ENCODE results near the gene PLEKHN1.
"Not testable (repeated sequence)": the region's sequence is repeated elsewhere in the genome, so short reads cannot be mapped to it uniquely, and the experiment has no call there.

The PLEKHN1 gene

DNA sequence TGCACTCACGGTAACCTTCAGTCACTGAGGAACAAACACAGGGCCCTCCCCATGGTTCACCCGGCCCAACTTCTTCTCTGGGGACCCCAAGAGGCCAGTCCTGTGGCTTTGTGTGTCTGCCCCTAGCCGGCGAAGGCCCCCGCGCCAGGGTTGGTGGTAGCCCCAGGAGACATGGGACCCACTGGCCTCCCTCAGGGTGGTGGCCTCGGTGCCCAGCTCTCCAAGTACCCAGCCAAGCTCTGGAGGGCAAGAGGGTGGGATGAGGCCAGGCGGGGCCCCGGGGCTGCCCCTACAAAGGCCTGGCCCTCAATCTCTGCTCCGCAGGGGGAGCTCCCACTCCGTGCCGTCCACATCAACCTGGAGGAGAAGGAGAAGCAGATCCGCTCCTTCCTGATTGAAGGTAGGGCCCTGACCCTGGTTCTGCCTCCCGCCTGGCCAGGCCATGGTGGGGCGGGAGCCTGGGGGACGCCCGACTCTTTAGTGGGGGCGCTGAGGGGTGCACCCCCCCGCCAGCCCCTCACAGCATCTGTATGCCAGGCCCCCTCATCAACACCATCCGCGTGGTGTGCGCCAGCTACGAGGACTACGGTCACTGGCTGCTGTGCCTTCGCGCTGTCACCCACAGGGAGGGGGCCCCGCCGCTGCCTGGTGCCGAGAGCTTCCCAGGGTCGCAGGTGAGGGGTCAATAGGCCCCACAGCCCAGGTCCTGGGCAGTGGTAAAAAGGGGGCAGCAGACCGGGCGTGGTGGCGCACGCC lies 5.6 kb downstream of the PLEKHN1 start:
- Mint-ChIP-seq H3K27ac (no peak overlapping the region), H3K27me3 (peaks cover 82% of the 10 kb centered on the region), H3K4me3 (no peak overlapping the region), H3K4me1 (peaks cover 14% of the 10 kb centered on the region), H3K9me3 (no peaks in the 10 kb centered on the region)
- no peak for ATAC-seq
- no peak for DNase-seq

- Mint-ChIP-seq H3K27ac (no peak overlapping the region), H3K27me3 (peaks cover 82% of the 10 kb centered on the region)
Observed at GRCh38 chr1:972726-973458, 6.6 kb downstream of the PLEKHN1 start.

DNA sequence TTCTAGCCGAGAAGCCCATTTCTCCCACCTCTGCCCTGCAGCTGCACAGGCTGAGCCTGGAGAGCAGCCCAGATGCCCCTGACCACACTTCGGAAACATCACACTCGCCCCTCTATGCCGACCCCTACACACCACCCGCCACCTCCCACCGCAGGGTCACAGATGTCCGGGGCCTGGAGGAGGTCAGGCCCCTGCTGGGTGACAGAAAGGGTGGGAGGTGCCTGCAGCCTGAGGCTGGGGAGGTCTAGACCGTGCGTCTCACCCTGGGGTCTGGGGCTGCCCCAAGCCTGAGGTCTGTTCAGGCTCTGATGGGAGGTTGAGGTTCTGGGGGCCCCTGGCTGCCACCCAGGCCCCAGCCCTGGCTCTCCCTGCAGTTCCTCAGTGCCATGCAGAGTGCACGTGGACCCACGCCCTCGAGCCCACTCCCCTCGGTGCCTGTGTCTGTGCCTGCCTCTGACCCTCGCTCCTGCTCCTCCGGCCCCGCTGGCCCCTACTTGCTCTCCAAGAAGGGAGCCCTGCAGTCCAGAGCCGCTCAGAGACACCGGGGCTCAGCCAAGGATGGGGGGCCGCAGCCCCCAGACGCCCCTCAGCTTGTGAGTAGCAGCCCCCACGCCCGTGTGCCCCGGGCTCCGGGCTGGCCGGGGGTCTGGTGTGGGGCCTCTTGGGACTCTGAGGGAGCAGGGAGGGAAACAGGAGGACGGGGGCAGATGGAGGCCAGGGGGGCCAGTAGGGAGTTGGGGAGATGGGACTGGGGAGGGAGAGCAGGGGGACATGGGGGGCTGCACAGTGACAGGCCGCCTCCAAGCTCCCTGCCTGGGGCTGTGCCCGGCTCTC lies 7.4 kb downstream of the PLEKHN1 start:
- ATAC-seq (no peak), DNase-seq (no peak)
- Mint-ChIP-seq H3K4me1 (peaks cover 13% of the 10 kb centered on the region), H3K27ac (no peak overlapping the region), H3K27me3 (peaks cover 82% of the 10 kb centered on the region), H3K9me3 (peaks cover 0 to 7% of the 10 kb centered on the region in 2 donors), H3K4me3 (no peak overlapping the region)

More at GRCh38 chr1:972726-973458, 6.6 kb downstream of the PLEKHN1 start:
- no peak for DNase-seq
- H3K4me1 Mint-ChIP-seq, result peaks cover 8% of the 10 kb centered on the region
- H3K9me3 Mint-ChIP-seq, result peaks cover 0 to under 1% of the 10 kb centered on the region in 2 donors
- H3K4me3 Mint-ChIP-seq, result no peak overlapping the region
- no peak for ATAC-seq

DNA sequence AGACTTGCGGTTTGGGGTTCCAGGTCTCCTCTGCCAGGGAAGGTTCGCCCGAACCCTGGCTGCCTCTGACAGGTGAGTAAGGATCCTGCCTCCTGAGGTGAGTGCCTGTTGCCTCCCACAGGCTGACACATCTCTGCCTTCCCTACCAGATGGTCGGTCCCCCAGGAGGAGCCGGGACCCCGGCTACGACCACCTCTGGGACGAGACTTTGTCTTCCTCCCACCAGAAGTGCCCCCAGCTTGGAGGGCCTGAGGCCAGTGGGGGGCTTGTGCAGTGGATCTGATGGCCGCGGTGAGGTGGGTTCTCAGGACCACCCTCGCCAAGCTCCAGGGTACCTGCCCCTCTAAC lies 8.0 kb downstream of the PLEKHN1 start:
- ATAC-seq, result no peak
- H3K27me3 Mint-ChIP-seq, result peaks cover 76% of the 10 kb centered on the region
- no peak overlapping the region for H3K4me3 Mint-ChIP-seq
- H3K4me1 Mint-ChIP-seq, result peaks cover 13% of the 10 kb centered on the region
- peaks cover 0 to 7% of the 10 kb centered on the region in 2 donors for H3K9me3 Mint-ChIP-seq
- H3K27ac Mint-ChIP-seq, result no peak overlapping the region
- no peak for DNase-seq

DNA sequence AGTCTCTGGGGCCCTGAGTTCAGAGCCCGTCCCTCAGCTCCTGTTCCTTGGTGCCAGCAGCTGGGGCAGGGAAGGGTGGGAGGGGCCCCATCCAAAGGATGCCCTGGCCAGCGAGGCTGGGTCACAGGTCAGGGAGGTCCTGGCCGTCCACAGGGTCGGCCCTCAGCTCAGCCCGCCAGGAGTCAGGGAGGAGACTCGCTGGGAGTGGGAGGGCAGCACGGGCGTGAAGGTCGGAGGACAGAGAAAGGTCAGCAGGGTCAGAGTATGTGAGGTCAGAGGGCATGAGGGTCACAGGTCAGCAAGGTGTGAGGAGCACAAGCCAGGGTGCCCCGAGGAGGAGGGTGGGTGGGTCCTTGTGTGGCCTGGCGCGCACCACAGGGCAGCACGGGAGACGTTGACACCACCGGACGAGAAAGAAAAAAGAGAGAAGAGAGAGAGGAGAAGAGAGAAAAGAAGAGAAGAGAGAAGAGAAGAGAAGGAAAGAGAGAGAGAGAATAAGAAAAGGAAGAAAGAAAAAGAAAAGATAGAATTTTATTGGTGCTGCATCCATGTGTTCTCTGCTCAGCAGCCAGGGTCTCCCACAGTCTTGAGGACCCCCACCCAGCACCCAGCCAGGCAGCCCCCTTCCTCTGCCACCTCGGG lies 8.5 kb downstream of the PLEKHN1 start:
- Mint-ChIP-seq H3K27ac (no peak overlapping the region), H3K4me1 (peaks cover 13% of the 10 kb centered on the region), H3K4me3 (no peak overlapping the region), H3K27me3 (peaks cover 70% of the 10 kb centered on the region), H3K9me3 (peaks cover 0 to 7% of the 10 kb centered on the region in 2 donors)
- DNase-seq, result no peak
- ATAC-seq, result no peak

DNA sequence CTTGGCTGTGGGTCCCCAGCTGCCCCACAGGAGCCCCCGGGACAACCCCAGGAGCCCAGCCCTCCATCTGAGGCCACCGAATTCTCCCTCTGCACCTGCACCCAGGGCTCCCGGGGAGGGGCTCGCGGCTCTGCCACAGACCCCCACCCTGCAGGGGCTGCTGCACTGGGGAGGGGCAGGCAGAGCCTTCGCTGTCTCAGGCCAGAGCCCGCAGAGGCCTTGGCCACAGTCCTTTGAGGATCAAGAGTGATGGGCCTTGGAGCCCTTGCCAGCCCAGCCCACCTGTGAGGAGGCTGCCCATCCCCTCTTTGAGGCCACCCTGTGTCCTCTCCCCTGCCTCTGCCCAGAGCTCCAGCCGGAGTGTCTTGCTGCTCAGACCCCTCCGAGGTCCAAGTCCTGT lies 9.1 kb downstream of the PLEKHN1 start:
- Mint-ChIP-seq H3K9me3 (peaks cover 0 to 7% of the 10 kb centered on the region in 2 donors), H3K4me3 (no peak overlapping the region)
- no peak for ATAC-seq

DNA sequence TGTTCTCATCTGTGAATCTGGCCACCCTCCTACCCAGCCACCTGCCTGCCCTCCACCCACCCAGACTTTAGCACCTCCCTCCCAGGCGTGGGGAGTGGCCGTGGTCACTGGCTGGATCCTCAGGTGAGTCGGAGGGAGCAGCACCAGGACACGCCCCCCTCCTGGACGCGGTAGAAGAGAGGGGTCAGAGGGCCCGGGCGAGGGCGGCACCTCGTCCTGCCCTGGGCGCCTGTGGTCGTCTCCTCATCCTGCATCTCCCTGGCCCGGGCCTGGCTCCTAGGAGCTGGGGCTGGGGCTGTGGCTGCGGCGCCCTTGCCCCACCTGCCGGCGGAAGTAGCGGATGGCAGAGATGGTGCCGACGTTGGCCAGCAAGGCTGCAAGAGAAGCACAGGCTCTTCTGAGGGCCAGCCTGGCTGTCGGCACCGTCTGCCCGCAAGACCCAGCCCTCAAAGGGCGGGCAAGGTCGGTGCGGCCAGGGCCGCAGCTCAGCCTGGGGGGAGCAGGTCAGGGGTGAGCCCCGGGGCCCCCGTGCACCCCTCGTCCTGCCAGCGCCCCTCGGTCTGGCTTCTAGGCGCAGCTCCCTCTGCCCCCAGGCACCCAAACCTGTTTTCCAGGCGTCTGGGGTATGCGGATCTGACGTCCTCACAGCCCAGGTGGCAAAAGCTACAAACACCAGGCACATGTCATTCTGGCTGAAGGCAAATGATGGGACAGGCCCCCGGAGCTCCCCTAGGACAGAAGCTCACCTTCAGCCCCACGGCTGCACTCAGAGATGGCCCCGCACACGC lies 9.8 kb downstream of the PLEKHN1 start:
- peaks cover 0 to 7% of the 10 kb centered on the region in 2 donors for H3K9me3 Mint-ChIP-seq
- DNase-seq (peak; percentile 70 to 71), ATAC-seq (peak; percentile 81)
- H3K27me3 Mint-ChIP-seq, result peaks cover 58% of the 10 kb centered on the region
- peak overlapping the region; percentile 9 to 29 for H3K4me3 Mint-ChIP-seq
- H3K4me1 Mint-ChIP-seq, result peaks cover 13% of the 10 kb centered on the region
- H3K27ac Mint-ChIP-seq, result no peak overlapping the region

More for the DNA sequence above, 9.1 kb downstream of the PLEKHN1 start:
- H3K27ac Mint-ChIP-seq, result no peak overlapping the region
- no peak for DNase-seq
- peaks cover 65% of the 10 kb centered on the region for H3K27me3 Mint-ChIP-seq
- H3K4me1 Mint-ChIP-seq, result peaks cover 13% of the 10 kb centered on the region

DNA sequence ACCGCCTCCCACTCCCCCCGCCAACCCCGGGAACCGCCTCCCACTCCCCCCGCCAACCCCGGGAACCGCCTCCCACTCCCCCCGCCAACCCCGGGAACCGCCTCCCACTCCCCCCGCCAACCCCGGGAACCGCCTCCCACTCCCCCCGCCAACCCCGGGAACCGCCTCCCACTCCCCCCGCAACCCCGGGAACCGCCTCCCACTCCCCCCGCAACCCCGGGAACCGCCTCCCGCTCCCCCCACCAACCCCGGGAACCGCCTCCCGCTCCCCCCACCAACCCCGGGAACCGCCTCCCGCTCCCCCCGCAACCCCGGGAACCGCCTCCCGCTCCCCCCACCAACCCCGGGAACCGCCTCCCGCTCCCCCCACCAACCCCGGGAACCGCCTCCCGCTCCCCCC lies 10.5 kb downstream of the PLEKHN1 start:
- not testable (repeated sequence) for H3K4me3 Mint-ChIP-seq, ATAC-seq, DNase-seq, H3K9me3 Mint-ChIP-seq, H3K27ac Mint-ChIP-seq
- H3K27me3 Mint-ChIP-seq, result peaks cover 51% of the 10 kb centered on the region
- H3K4me1 Mint-ChIP-seq, result peaks cover 13% of the 10 kb centered on the region

GRCh38 chr1:978069-978834 lies 12.0 kb downstream of the PLEKHN1 start:
- ATAC-seq (no peak), DNase-seq (no peak)
- H3K4me1 Mint-ChIP-seq, result peaks cover 13% of the 10 kb centered on the region
- peaks cover 0 to 7% of the 10 kb centered on the region in 2 donors for H3K9me3 Mint-ChIP-seq
- peak overlapping the region in 1 of 2 donors; percentile 34 for H3K4me3 Mint-ChIP-seq
- H3K27me3 Mint-ChIP-seq, result peaks cover 49% of the 10 kb centered on the region
- H3K27ac Mint-ChIP-seq, result no peak overlapping the region

GRCh38 chr1:978835-979743 lies 12.8 kb downstream of the PLEKHN1 start:
- H3K4me3 Mint-ChIP-seq, result no peak overlapping the region
- H3K27me3 Mint-ChIP-seq, result peaks cover 49% of the 10 kb centered on the region
- no peak for ATAC-seq
- peaks cover 19% of the 10 kb centered on the region for H3K4me1 Mint-ChIP-seq
- H3K27ac Mint-ChIP-seq, result no peak overlapping the region
- peak in 1 of 2 donors; percentile 10 for DNase-seq
- H3K9me3 Mint-ChIP-seq, result peaks cover 0 to 7% of the 10 kb centered on the region in 2 donors

GRCh38 chr1:979744-980072 lies 13.4 kb downstream of the PLEKHN1 start:
- no peak for ATAC-seq
- DNase-seq, result no peak
- Mint-ChIP-seq H3K9me3 (peaks cover 0 to 7% of the 10 kb centered on the region in 2 donors), H3K27ac (no peak overlapping the region), H3K27me3 (peaks cover 43% of the 10 kb centered on the region), H3K4me1 (peaks cover 19% of the 10 kb centered on the region), H3K4me3 (no peak overlapping the region)

GRCh38 chr1:980137-980571 lies 13.9 kb downstream of the PLEKHN1 start:
- Mint-ChIP-seq H3K9me3 (peaks cover 0 to 7% of the 10 kb centered on the region in 2 donors), H3K4me3 (no peak overlapping the region), H3K4me1 (peaks cover 19% of the 10 kb centered on the region), H3K27me3 (peaks cover 43% of the 10 kb centered on the region), H3K27ac (no peak overlapping the region)
- ATAC-seq (no peak), DNase-seq (no peak)

Data from stimulated activated naive CD8-positive, alpha-beta T cell treated with anti-CD3 and anti-CD28 coated beads, Interleukin-15, amount 100 ng/mL, for 72 hours (primary cell).